ENCODE measurements around the gene EDNRA. TPM values are rescaled to one million over a fixed set of nuclear protein-coding genes. Genes with fewer than 3 reads are reported as not detected.
"Not testable (repeated sequence)": the region's sequence is repeated elsewhere in the genome, so short reads cannot be mapped to it uniquely, and the experiment has no call there.

Gene EDNRA
- 10 to 100 TPM; 10.8 to 22.2 TPM for total RNA-seq

GRCh38 chr4:147480891-147481576 is at the start of gene EDNRA:
Gene EDNRA, plus strand, starts transcription at chr4:147481097. Its CDS starts 4,585 bp downstream, at chr4:147485682.
- no peak for DNase-seq (ENCODE audit: low spot score)
- TF ChIP-seq, protein P1, sequence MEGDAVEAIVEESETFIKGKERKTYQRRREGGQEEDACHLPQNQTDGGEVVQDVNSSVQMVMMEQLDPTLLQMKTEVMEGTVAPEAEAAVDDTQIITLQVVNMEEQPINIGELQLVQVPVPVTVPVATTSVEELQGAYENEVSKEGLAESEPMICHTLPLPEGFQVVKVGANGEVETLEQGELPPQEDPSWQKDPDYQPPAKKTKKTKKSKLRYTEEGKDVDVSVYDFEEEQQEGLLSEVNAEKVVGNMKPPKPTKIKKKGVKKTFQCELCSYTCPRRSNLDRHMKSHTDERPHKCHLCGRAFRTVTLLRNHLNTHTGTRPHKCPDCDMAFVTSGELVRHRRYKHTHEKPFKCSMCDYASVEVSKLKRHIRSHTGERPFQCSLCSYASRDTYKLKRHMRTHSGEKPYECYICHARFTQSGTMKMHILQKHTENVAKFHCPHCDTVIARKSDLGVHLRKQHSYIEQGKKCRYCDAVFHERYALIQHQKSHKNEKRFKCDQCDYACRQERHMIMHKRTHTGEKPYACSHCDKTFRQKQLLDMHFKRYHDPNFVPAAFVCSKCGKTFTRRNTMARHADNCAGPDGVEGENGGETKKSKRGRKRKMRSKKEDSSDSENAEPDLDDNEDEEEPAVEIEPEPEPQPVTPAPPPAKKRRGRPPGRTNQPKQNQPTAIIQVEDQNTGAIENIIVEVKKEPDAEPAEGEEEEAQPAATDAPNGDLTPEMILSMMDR (IDR thresholded peaks at IDR 0.05) = no peak

GRCh38 chr4:147434370-147434769 is 46.5 kb upstream of the EDNRA start:
- not testable (repeated sequence) for H3K9me3 ChIP-seq; H3K4me3 ChIP-seq; H3K4me1 ChIP-seq (ENCODE audit: control insufficient read depth in 1 of 2, low read depth in 2 of 2); H3K36me3 ChIP-seq; H3K27me3 ChIP-seq (replicated peaks; ENCODE audit: insufficient read depth); ATAC-seq (ENCODE audit: insufficient number of reproducible peaks, low FRiP score, low read depth); DNase-seq (ENCODE audit: low spot score); H3K27ac ChIP-seq

More at GRCh38 chr4:147480891-147481576, at the start of gene EDNRA:
- Histone ChIP-seq H3K4me1 (ENCODE audit: control insufficient read depth in 1 of 2, low read depth in 2 of 2) (peaks cover 7 to 50% of the 10 kb centered on the region in 2 donors), H3K4me3 (peak within 1 kb of the TSS; percentile 77), H3K27me3 (replicated peaks; ENCODE audit: insufficient read depth) (no peaks in the 10 kb centered on the region), H3K9me3 (no peaks in the 10 kb centered on the region), H3K36me3 (no peaks in the 10 kb centered on the region), H3K27ac (peak within 1 kb of the TSS; percentile 65 to 72)
- ATAC-seq (ENCODE audit: insufficient number of reproducible peaks, low FRiP score, low read depth) = peak; percentile 25

DNA sequence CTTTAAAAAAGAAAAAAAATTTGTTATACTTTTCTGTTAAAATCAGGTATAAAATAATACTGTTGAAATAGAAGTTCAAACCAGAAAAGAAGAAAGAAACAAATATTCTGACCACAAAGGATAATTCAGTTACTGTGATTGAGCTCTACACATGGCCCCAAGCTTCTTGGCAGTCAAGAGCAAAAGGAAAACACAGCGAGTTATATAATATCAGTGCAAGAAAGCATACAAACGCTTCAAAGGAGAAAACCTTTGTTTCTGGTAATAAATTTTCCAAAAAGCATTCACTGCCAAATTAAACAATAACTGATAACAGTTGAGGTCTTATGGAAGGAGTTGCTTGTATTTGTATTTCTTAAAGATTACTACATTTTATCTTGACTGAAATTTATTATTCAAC is 40.5 kb upstream of the EDNRA start:
- TF ChIP-seq, protein P1 (IDR thresholded peaks at IDR 0.05) = no peak
- ATAC-seq (ENCODE audit: insufficient number of reproducible peaks, low FRiP score, low read depth) = no peak
- Histone ChIP-seq H3K27ac (no peak overlapping the region), H3K4me1 (ENCODE audit: control insufficient read depth in 1 of 2, low read depth in 2 of 2) (no peaks in the 10 kb centered on the region), H3K27me3 (replicated peaks; ENCODE audit: insufficient read depth) (no peaks in the 10 kb centered on the region), H3K4me3 (no peak overlapping the region), H3K36me3 (no peaks in the 10 kb centered on the region), H3K9me3 (no peaks in the 10 kb centered on the region)
- DNase-seq (ENCODE audit: low spot score) = no peak

- TF ChIP-seq, protein P1 (IDR thresholded peaks at IDR 0.05) = no peak
- H3K4me1 ChIP-seq (ENCODE audit: control insufficient read depth in 1 of 2, low read depth in 2 of 2) = peaks cover 3 to 16% of the 10 kb centered on the region in 2 donors
- H3K27me3 ChIP-seq (replicated peaks; ENCODE audit: insufficient read depth) = no peaks in the 10 kb centered on the region
- H3K4me3 ChIP-seq = no peak overlapping the region
- no peaks in the 10 kb centered on the region for H3K9me3 ChIP-seq
- H3K36me3 ChIP-seq = no peaks in the 10 kb centered on the region
- DNase-seq (ENCODE audit: low spot score) (no peak), ATAC-seq (ENCODE audit: insufficient number of reproducible peaks, low FRiP score, low read depth) (peak; percentile 50)
- H3K27ac ChIP-seq = peak overlapping the region in 1 of 2 donors; percentile 54
These were observed 33.1 kb upstream of the EDNRA start for GRCh38 chr4:147447786-147448185.

GRCh38 chr4:147453561-147454141 is 27.2 kb upstream of the EDNRA start:
- Histone ChIP-seq H3K36me3 (no peaks in the 10 kb centered on the region), H3K27ac (no peak overlapping the region), H3K4me3 (no peak overlapping the region), H3K27me3 (replicated peaks; ENCODE audit: insufficient read depth) (no peaks in the 10 kb centered on the region), H3K9me3 (no peaks in the 10 kb centered on the region), H3K4me1 (ENCODE audit: control insufficient read depth in 1 of 2, low read depth in 2 of 2) (no peaks in the 10 kb centered on the region)
- ATAC-seq (ENCODE audit: insufficient number of reproducible peaks, low FRiP score, low read depth) (no peak), DNase-seq (ENCODE audit: low spot score) (no peak)
- TF ChIP-seq, protein P1 (IDR thresholded peaks at IDR 0.05) = no peak

All from thoracic aorta (tissue), 2 donors.